IPS-18a (cell line): ENCODE results near the gene LAMTOR2.

Experiments used
- H3K27ac ChIP-seq: one replicate; pipeline ENCODE4 v1.5.1; 2013; ENCODE audit warnings: low read length
- H3K27me3 ChIP-seq: one replicate; pipeline ENCODE4 v1.6.1; 2013; ENCODE audit warnings: mild to moderate bottlenecking, low read length; ENCODE audit not compliant: control insufficient read depth, insufficient read depth
- H3K36me3 ChIP-seq: one replicate; pipeline ENCODE4 v1.6.1; 2013; ENCODE audit warnings: low read depth, low read length; ENCODE audit not compliant: control insufficient read depth
- H3K4me1 ChIP-seq: one replicate; pipeline ENCODE4 v1.6.1; 2013; ENCODE audit warnings: low read depth, low read length; ENCODE audit not compliant: control insufficient read depth
- H3K4me3 ChIP-seq: one replicate; pipeline ENCODE4 v1.5.1; 2013; ENCODE audit warnings: low read length
- H3K9ac ChIP-seq: one replicate; pipeline ENCODE4 v1.6.1; 2013; ENCODE audit warnings: mild to moderate bottlenecking, low read length, moderate library complexity
- H3K9me3 ChIP-seq: one replicate; pipeline ENCODE4 v1.6.1; 2013; ENCODE audit warnings: low read depth, low read length; ENCODE audit not compliant: control insufficient read depth

The LAMTOR2 gene

DNA sequence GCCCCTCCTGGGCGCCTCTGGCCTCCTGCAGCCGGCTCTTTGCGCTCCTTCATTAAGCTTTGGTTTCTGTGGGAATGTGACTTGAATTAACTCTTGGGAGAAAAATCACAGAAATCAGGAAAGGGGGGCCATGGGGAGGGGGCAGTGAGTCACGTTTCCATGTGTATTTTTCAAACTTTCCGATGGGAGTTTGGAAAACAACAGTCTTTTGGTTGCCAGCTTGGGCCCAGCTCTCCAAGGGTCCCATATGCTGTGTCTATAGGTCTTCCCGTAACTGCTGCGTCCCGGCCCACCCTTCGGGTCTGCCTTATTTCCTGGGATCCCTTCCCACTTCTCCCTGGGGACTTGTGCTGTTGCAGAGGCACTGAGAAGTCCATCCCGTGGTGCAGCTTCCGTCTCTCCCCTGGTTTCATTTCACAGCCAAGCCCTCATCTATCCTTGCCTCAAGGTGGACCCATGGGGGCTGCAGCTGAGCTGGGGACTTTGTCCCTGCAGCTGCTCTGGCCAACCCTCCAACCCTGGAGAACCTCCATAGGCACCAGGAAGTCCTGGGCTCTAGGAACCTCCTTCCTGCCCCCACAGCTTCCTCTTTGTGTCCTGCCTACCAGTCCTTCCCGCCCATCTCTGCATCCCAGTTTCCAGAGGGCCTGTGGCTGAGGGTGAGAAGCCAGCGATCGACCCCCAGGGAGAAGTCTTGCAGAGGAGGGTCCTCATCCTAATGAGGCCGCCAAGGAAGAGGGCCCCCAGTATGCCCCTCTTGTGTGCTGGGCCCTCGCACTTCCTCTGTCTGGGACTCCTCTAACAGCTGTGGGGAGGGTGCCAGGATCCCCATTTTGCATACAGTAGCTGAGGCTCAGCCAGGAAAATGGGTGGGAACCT, 48.3 kb downstream of the LAMTOR2 start:
- Histone ChIP-seq H3K4me1 (peaks cover 38% of the 10 kb centered on the region), H3K4me3 (no peak overlapping the region), H3K36me3 (peaks cover 3% of the 10 kb centered on the region), H3K9me3 (no peaks in the 10 kb centered on the region), H3K27me3 (no peaks in the 10 kb centered on the region), H3K27ac (no peak overlapping the region), H3K9ac (no peak overlapping the region)

DNA sequence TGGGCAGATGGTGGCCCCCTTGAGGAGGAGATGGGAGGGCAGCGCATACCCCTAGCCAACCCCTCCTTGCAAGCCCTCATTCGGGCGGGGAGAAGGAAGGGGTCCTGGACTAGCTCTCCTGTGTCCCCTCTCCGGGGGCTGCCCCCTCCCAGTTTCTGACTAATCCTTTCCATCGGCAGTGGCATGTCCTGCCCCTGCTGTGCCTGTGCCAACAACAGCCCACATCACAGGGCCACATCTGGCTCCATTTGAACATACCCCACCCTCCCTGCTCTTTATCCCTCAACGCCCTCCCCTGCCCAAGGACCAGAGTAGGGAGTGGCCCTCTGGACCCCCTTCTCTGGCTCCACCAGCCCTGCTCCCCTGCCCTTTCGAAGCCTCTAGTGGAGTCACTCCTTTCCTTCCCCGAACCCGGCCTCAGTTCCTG, 49.0 kb downstream of the LAMTOR2 start:
- Histone ChIP-seq H3K4me1 (peaks cover 41% of the 10 kb centered on the region), H3K9ac (no peak overlapping the region), H3K27ac (no peak overlapping the region), H3K4me3 (no peak overlapping the region), H3K27me3 (no peaks in the 10 kb centered on the region), H3K36me3 (no peaks in the 10 kb centered on the region), H3K9me3 (no peaks in the 10 kb centered on the region)

DNA sequence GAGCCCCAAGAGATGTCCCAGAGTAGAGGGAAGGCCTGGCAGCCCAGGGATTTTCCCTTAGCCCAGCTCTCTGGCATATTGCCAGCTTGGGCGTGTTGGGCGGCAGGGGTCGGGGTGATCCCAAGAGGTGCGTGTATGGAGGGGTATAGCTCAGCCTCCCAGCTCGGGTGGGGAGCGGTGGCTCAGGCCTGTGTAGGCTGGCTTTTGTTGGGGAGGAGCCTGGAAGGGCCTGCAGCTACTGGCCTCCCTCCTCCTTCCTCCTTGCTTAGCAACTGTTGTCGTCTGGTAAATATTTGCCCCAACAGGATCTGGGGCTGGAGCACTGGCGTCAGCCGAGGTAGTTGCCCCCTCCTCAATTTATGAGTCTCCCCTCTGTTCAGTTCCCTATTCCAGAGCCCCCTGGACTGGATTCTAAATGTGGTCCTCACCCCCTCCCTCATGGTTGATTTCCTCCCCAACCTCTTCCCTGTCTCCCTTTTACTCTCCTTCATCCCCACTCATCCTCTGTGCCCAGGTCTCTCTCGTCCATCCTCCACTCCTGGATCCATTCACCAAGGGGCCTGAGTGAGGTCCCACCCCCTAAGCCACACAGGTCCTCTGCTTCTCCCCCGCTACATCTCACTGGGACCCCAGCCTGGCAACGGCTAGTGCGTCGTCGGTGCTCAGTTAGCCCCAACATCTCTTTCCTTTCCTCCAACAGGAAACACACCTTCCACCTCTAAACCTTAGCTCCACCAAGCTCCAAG, 49.7 kb downstream of the LAMTOR2 start:
- H3K27ac ChIP-seq, result peak overlapping the region; percentile 9
- H3K9me3 ChIP-seq, result no peaks in the 10 kb centered on the region
- H3K27me3 ChIP-seq, result no peaks in the 10 kb centered on the region
- H3K9ac ChIP-seq, result no peak overlapping the region
- peaks cover 41% of the 10 kb centered on the region for H3K4me1 ChIP-seq
- H3K36me3 ChIP-seq, result no peaks in the 10 kb centered on the region
- no peak overlapping the region for H3K4me3 ChIP-seq

DNA sequence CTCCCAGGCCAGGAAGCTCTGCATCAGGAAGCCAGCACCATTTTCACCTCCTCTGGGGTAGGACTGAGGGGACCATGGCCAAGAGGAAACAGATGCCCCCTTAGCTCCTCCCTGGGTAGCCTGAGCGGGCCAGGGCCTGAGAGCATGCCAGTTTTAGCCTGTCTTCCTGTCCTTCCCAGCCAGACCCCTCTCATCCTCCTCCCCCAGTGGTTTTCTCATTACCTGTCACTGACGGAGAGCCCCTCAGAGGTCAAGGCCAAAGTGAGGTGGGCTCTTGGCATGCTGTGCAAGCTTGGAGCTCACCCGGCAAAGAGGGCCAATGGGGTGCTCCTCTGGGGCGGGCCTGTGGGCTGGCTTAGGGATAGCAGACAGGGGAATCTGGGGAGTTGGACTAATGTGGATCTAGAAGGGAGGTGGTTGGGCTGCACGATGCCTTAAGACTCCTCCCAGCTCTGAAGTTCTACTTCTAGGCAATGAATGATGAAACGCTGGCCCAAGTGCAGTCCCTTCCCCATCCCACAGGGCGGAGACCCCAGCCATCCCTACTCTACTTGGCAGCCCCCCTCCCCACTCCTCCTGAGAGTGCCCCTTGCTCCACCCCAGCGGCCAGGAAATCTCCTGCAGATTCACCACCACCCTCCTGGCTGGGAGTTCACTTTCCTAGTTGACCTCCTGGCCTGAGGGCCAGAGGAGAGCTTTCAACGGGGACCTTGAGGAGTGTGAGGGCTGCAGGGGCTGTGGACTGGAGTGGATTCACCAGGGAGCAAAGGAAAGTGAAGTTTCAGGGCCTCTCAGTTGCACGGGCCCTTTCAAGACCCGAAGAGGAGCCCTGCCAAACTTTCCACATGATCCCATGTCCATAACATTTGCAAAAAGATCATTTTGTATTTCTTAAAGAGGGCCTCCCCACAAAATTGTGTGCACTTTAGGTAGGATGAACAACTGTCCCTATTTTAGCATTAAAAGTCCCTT, 50.6 kb downstream of the LAMTOR2 start:
- no peaks in the 10 kb centered on the region for H3K36me3 ChIP-seq
- H3K4me3 ChIP-seq, result peak overlapping the region; percentile 76
- peaks cover 41% of the 10 kb centered on the region for H3K4me1 ChIP-seq
- H3K9me3 ChIP-seq, result no peaks in the 10 kb centered on the region
- peak overlapping the region; percentile 93 for H3K9ac ChIP-seq
- H3K27ac ChIP-seq, result peak overlapping the region; percentile 97
- no peaks in the 10 kb centered on the region for H3K27me3 ChIP-seq

DNA sequence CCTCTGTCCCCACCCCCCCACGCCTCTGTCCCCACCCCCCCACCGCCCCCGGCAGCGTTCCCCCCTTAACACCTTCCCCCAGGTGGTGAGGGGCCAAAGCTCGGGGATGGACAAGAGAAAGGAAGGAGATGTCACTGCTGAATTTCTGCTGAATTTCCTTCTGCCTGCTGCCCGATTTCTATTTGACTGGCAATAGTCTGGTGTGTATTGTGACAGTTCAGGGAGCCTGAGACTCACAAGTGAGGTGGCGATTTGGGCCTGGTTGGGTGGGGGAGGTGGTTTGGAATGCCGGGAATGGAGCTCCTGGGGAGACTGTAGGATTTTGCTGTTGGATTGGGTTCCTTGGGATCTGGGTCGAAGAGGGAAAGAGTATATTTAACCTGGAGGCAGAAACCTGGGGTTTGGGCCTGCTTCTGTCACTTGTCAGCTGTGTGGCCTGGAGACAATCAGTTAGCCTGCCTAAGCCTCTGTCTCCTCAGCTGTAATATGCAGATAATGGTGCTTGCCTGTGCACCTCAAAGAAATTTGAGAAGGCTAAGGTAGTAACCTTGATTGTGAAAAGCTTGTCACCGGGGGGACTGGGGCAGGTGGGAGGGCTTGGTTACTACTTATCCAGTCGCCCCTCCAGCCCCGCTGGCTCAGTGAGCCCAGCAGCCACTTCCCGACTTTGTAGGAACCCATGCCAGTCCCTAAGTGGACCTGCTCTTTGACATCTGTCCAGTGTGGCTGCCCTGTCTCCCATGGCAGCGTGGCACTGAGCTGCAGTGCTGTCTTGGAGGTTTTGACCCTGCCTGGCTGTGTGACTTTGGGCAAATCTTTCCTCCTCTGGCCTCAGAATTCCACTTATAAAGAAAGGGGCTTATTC, 52.3 kb downstream of the LAMTOR2 start:
- Histone ChIP-seq H3K4me1 (peaks cover 41% of the 10 kb centered on the region), H3K4me3 (peak overlapping the region; percentile 76), H3K27me3 (no peaks in the 10 kb centered on the region), H3K36me3 (no peaks in the 10 kb centered on the region), H3K27ac (peak overlapping the region; percentile 42), H3K9ac (peak overlapping the region; percentile 93), H3K9me3 (no peaks in the 10 kb centered on the region)

DNA sequence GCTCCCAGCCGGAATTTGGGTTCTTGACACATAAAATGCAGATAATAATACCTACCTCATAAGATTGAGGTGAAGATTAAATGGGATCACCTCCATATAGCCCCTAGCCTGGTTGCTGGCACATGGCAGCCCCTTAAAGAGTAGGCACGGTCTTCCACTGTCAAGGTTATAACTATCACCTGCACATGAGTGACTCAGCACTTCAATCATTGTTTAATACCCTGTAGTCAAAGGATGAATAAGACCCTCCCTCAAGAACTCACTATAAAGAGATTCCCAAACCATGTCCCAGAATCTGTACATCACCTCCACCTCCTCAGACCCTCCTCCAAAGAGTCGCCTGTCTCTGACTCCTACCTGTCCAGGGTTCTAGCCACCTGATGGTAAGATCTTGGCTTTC, 53.5 kb downstream of the LAMTOR2 start:
- no peak overlapping the region for H3K4me3 ChIP-seq
- no peaks in the 10 kb centered on the region for H3K9me3 ChIP-seq
- H3K27ac ChIP-seq, result no peak overlapping the region
- no peaks in the 10 kb centered on the region for H3K36me3 ChIP-seq
- no peak overlapping the region for H3K9ac ChIP-seq
- H3K4me1 ChIP-seq, result peaks cover 40% of the 10 kb centered on the region
- H3K27me3 ChIP-seq, result no peaks in the 10 kb centered on the region
